H9 (cell line): ENCODE results near the gene FAM171A1. TPM values are rescaled to one million over a fixed set of nuclear protein-coding genes. Genes with fewer than 3 reads are reported as not detected.
A peak's percentile ranks its signal among the peaks of the same experiment; 100 is the strongest.

ENCODE experiments used
- DNase-seq: peaks from one replicate; pipeline ENCODE4 v3.0.0-alpha.2; 2017
- H2AFZ ChIP-seq: one replicate; pipeline ENCODE4 v1.6.1; 2013; ENCODE audit warnings: mild to moderate bottlenecking, low read length, control low read depth, moderate library complexity
- H2AK5ac ChIP-seq: 2 replicates; pipeline ENCODE4 v1.6.1; 2013; ENCODE audit warnings: low read length, control low read depth, mixed read lengths; ENCODE audit not compliant: insufficient read length
- H2BK120ac ChIP-seq: one replicate; pipeline ENCODE4 v1.6.1; 2013; ENCODE audit warnings: low read depth, mild to moderate bottlenecking, low read length, control low read depth, inconsistent platforms; ENCODE audit not compliant: poor library complexity, severe bottlenecking
- H2BK12ac ChIP-seq: 2 replicates; pipeline ENCODE4 v1.6.1; 2013; ENCODE audit warnings: low read length, control low read depth, mixed read lengths, low read depth; ENCODE audit not compliant: insufficient read length
- H2BK15ac ChIP-seq: 2 replicates; pipeline ENCODE4 v1.6.1; 2013; ENCODE audit warnings: low read depth, low read length, control low read depth
- H2BK20ac ChIP-seq: one replicate; pipeline ENCODE4 v1.6.1; 2013; ENCODE audit warnings: low read depth, mild to moderate bottlenecking, low read length, control low read depth, inconsistent platforms; ENCODE audit not compliant: poor library complexity, severe bottlenecking
- H2BK5ac ChIP-seq: 2 replicates; pipeline ENCODE4 v1.6.1; 2013; ENCODE audit warnings: low read length, control low read depth, mixed read lengths; ENCODE audit not compliant: insufficient read length
- H3K14ac ChIP-seq: 2 replicates; pipeline ENCODE4 v1.6.1; 2013; ENCODE audit warnings: low read length, control low read depth; ENCODE audit not compliant: insufficient read depth
- H3K18ac ChIP-seq: 2 replicates; pipeline ENCODE4 v1.6.1; 2013; ENCODE audit warnings: low read depth, mild to moderate bottlenecking, mixed read lengths, low read length, control low read depth; ENCODE audit not compliant: insufficient read length
- H3K23ac ChIP-seq: 2 replicates; pipeline ENCODE4 v1.6.1; 2013; ENCODE audit warnings: low read length, control low read depth, mixed read lengths, low read depth; ENCODE audit not compliant: insufficient read length
- H3K23me2 ChIP-seq: 2 replicates; pipeline ENCODE4 v1.6.1; 2013; ENCODE audit warnings: low read depth, mild to moderate bottlenecking, mixed read lengths, low read length, control low read depth; ENCODE audit not compliant: insufficient read length, poor library complexity, severe bottlenecking
- H3K27ac ChIP-seq: 2 replicates; pipeline ENCODE4 v1.5.1; 2013; ENCODE audit warnings: low read length, control low read depth, mixed read lengths, low read depth; ENCODE audit not compliant: insufficient read length
- H3K27me3 ChIP-seq: 2 replicates; pipeline ENCODE4 v1.6.1; 2013; ENCODE audit warnings: low read length, control low read depth, inconsistent platforms; ENCODE audit not compliant: insufficient read depth
- H3K4ac ChIP-seq: 2 replicates; pipeline ENCODE4 v1.6.1; 2013; ENCODE audit warnings: low read depth, mild to moderate bottlenecking, control low read depth, inconsistent platforms, low read length, moderate library complexity
- H3K4me1 ChIP-seq: 2 replicates; pipeline ENCODE4 v1.6.1; 2013; ENCODE audit warnings: low read length, control low read depth, inconsistent platforms; ENCODE audit not compliant: insufficient read depth
- H3K4me2 ChIP-seq: 2 replicates; pipeline ENCODE4 v1.6.1; 2013; ENCODE audit warnings: low read length, control low read depth, mixed read lengths; ENCODE audit not compliant: insufficient read length, insufficient read depth
- H3K56ac ChIP-seq: 2 replicates; pipeline ENCODE4 v1.6.1; 2013; ENCODE audit warnings: low read depth, mild to moderate bottlenecking, mixed read lengths, low read length, control low read depth; ENCODE audit not compliant: insufficient read length
- H3K79me1 ChIP-seq: 2 replicates; pipeline ENCODE4 v1.6.1; 2013; ENCODE audit warnings: low read depth, mild to moderate bottlenecking, moderate library complexity, low read length, control low read depth, inconsistent platforms; ENCODE audit not compliant: insufficient read depth, poor library complexity, severe bottlenecking
- H3K79me2 ChIP-seq: 2 replicates; pipeline ENCODE4 v1.6.1; 2013; ENCODE audit warnings: low read length, control low read depth, inconsistent platforms; ENCODE audit not compliant: insufficient read depth
- H3K9ac ChIP-seq: 2 replicates; pipeline ENCODE4 v1.6.1; 2013; ENCODE audit warnings: low read length, control low read depth, mixed read lengths; ENCODE audit not compliant: insufficient read length; ENCODE audit errors: extremely low read depth
- H3K9me3 ChIP-seq: one replicate; pipeline ENCODE4 v1.6.1; 2013; ENCODE audit warnings: low read depth, low read length, inconsistent platforms; ENCODE audit not compliant: control insufficient read depth
- H3T11ph ChIP-seq: one replicate; pipeline ENCODE4 v1.6.1; 2013; ENCODE audit warnings: mild to moderate bottlenecking, low read length, control low read depth, inconsistent platforms
- H4K20me1 ChIP-seq: one replicate; pipeline ENCODE4 v1.6.1; 2013; ENCODE audit not compliant: control insufficient read depth, insufficient read length, insufficient read depth
- H4K5ac ChIP-seq: 2 replicates; pipeline ENCODE4 v1.6.1; 2013; ENCODE audit warnings: low read depth, mild to moderate bottlenecking, mixed read lengths, low read length, control low read depth; ENCODE audit not compliant: insufficient read length
- H4K8ac ChIP-seq: replicated peaks from 2 replicates; pipeline ENCODE4 v1.6.1; 2013; ENCODE audit warnings: low read length, control low read depth, mixed read lengths, low read depth; ENCODE audit not compliant: insufficient read length
- H4K91ac ChIP-seq: 2 replicates; pipeline ENCODE4 v1.6.1; 2013; ENCODE audit warnings: low read depth, mild to moderate bottlenecking, moderate library complexity, mixed read lengths, low read length, control low read depth; ENCODE audit not compliant: insufficient read length
- H3K27ac Mint-ChIP-seq, 3 experiments: 2 replicates in 2 of 3; 3 replicates in 1 of 3; pipeline ENCODE4 v1.8.0; 2020 to 2021; ENCODE audit warnings: mixed read lengths in 3 of 3, mild to moderate bottlenecking in 1 of 3, moderate library complexity in 1 of 3
- H3K27me3 Mint-ChIP-seq: 2 replicates; pipeline ENCODE4 v1.8.0; 2021; ENCODE audit warnings: low read depth, mild to moderate bottlenecking, moderate library complexity, mixed read lengths
- H3K36me3 Mint-ChIP-seq, 3 experiments: 2 replicates in 2 of 3; 3 replicates in 1 of 3; pipeline ENCODE4 v1.8.0; 2020 to 2021; ENCODE audit warnings: low read depth in 3 of 3, mixed read lengths in 3 of 3; ENCODE audit not compliant: insufficient read depth in 1 of 3
- H3K4me1 Mint-ChIP-seq, 2 experiments: 2 replicates each; pipeline ENCODE4 v1.8.0; 2020; ENCODE audit warnings: mixed read lengths in 2 of 2
- H3K4me3 Mint-ChIP-seq, 2 experiments: 2 replicates in 1 of 2; 3 replicates in 1 of 2; pipeline ENCODE4 v1.8.0; 2020 to 2021; ENCODE audit warnings: mild to moderate bottlenecking in 2 of 2, mixed read lengths in 2 of 2, moderate library complexity in 1 of 2
- H3K9me3 Mint-ChIP-seq, 2 experiments: 2 replicates in 1 of 2; 3 replicates in 1 of 2; pipeline ENCODE4 v1.8.0; 2020; ENCODE audit warnings: mild to moderate bottlenecking in 2 of 2, mixed read lengths in 2 of 2, moderate library complexity in 1 of 2
- CTCF ChIP-seq: fragments of 200-600 bp; sonication (generic); conservative IDR thresholded peaks from 3 replicates; pipeline ENCODE4 v1.8.0; 2021; ENCODE audit warnings: antibody characterized with exemption, mild to moderate bottlenecking
- WGBS: extraction: QIAGEN DNeasy Blood & Tissue Kit; methylation state at CpG from one replicate; pipeline ENCODE4 v1.1.7; 2013; ENCODE audit warnings: missing lambda C conversion rate, low lambda C conversion rate, mixed read lengths; ENCODE audit not compliant: insufficient read length; ENCODE audit errors: extremely low coverage; 5-methylcytosine and 5-hydroxymethylcytosine counted together
- total RNA-seq: library from RNA; stranded (reverse); gene quantifications from 2 replicates; pipeline ENCODE4 v1.2.1, GENCODE V29; 2021

FAM171A1 gene
- total RNA-seq, 1 experiment from 2014 or later = 37.4 TPM

DNA sequence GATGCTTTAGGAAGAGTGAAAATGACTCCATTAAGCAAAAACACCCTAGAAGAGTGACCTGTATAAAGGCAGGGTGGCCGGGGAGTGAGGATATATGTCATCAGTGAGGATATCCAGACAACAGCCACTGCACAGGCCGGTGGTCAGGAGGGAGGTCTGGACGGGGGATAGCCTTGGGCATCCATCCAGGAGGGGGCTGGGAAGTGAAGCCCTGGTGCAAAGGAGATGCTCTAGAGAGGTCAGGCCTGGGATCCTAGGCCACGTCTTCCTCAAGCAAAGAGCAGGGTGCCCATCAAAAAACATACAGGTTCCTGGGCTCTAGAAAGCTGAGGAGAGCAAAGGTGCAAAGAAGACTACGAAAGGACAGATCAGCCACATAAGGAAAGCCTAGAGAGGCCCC lies 25.6 kb downstream of the FAM171A1 start:
- H4K8ac ChIP-seq = no peak overlapping the region
- no peak for DNase-seq
- Mint-ChIP-seq H3K27me3 (no peaks in the 10 kb centered on the region), H3K9me3 (no peaks in the 10 kb centered on the region), H3K27ac (peak overlapping the region; percentile 80 to 88 (median 82); a peak in 6 of 7 replicates), H3K36me3 (no peaks in the 10 kb centered on the region), H3K4me3 (no peak overlapping the region), H3K4me1 (peaks cover 24 to 35% of the 10 kb centered on the region in 2 experiments)
- no peaks in the 10 kb centered on the region for H3K9me3 ChIP-seq
- H4K5ac ChIP-seq = no peak overlapping the region
- no peak for TF ChIP-seq CTCF
- no peak overlapping the region for H2AK5ac ChIP-seq
- H2AFZ ChIP-seq = no peak overlapping the region
- no peaks in the 10 kb centered on the region; the same call in 1 of the 2 replicates for H3K79me2 ChIP-seq
- H3T11ph ChIP-seq = no peak overlapping the region
- H3K56ac ChIP-seq = no peak overlapping the region
- H3K27me3 ChIP-seq = no peaks in the 10 kb centered on the region
- no peak overlapping the region for H2BK20ac ChIP-seq
- no CpG with 5 or more reads among the region's 5 CpGs for WGBS
- H2BK5ac ChIP-seq = no peak overlapping the region
- no peak overlapping the region for H2BK15ac ChIP-seq
- no peak overlapping the region for H2BK12ac ChIP-seq
- H3K14ac ChIP-seq = 0 out of 2 replicates have a peak overlapping the region, but pooled peaks have one; percentile 60
- H2BK120ac ChIP-seq = no peak overlapping the region
- H3K4me2 ChIP-seq = no peak overlapping the region
- H3K23me2 ChIP-seq = no peaks in the 10 kb centered on the region
- H3K79me1 ChIP-seq = peaks cover 3% of the 10 kb centered on the region
- no peak overlapping the region for H3K23ac ChIP-seq
- no peak overlapping the region; the same call in 1 of the 2 replicates for H3K4ac ChIP-seq
- H3K27ac ChIP-seq = no peak overlapping the region
- peak overlapping the region; percentile 72 for H3K18ac ChIP-seq
- no peak overlapping the region for H3K9ac ChIP-seq
- peaks cover 9% of the 10 kb centered on the region for H3K4me1 ChIP-seq
- H4K91ac ChIP-seq = no peak overlapping the region
- H4K20me1 ChIP-seq = no peaks in the 10 kb centered on the region
